Endothelial cell of umbilical vein (primary cell): Measurements from ENCODE around the gene KIN. TPM values are rescaled to one million over a fixed set of nuclear protein-coding genes. Genes with fewer than 3 reads are reported as not detected.
A peak's percentile ranks its signal among the peaks of the same experiment; 100 is the strongest.

Experiments used
- BruUV-seq: library from RNA; stranded (reverse); fragments of 400-500 nt; replicated peaks from 2 replicates; lab custom pipeline; 2021; lab: Mats Ljungman, UMichigan
- CTCF ChIA-PET: fragments of 300-600, 350-600 bp; sonication (Branson Sonifier 250); formaldehyde crosslinking; loops from one replicate; lab custom pipeline; 2021; ENCODE audit warnings: antibody characterized with exemption, inconsistent platforms; lab: Charles Lee
- POLR2A ChIA-PET: fragments of 300-600, 350-600 bp; sonication (Branson Sonifier 250); formaldehyde crosslinking; loops from one replicate; lab custom pipeline; 2021; ENCODE audit warnings: antibody characterized with exemption, inconsistent platforms; lab: Charles Lee
- DNase-seq: peaks from one replicate; pipeline ENCODE4 v3.0.0-alpha.2; 2011; ENCODE audit warnings: low read depth, low spot score
- FAIRE-seq: peaks from 2 replicates; lab custom pipeline; 2011; peaks lifted over from hg19 to GRCh38; lab: Jason Lieb, UNC
- H2AFZ ChIP-seq: 2 replicates; pipeline ENCODE4 v1.6.0; 2012; ENCODE audit warnings: low read depth, low read length, control low read depth, inconsistent platforms
- H3K27ac ChIP-seq: 2 replicates; pipeline ENCODE4 v1.5.1; 2011; ENCODE audit warnings: low read depth, mild to moderate bottlenecking, control low read depth, low read length, moderate library complexity; ENCODE audit not compliant: insufficient read depth
- H3K27me3 ChIP-seq, 2 experiments: 2 replicates each; pipeline versions ENCODE4 v1.6.0 to v1.6.1; 2011; ENCODE audit warnings: low read length in 2 of 2, mixed read lengths in 1 of 2; ENCODE audit not compliant: control insufficient read depth in 2 of 2, insufficient read depth in 2 of 2
- H3K36me3 ChIP-seq, 2 experiments: 2 replicates in 1 of 2; 3 replicates in 1 of 2; pipeline ENCODE4 v1.5.1; 2011; ENCODE audit warnings: low read length in 2 of 2, mild to moderate bottlenecking in 1 of 2, moderate library complexity in 1 of 2; ENCODE audit not compliant: control insufficient read depth in 2 of 2, insufficient read depth in 2 of 2; ENCODE audit errors: extremely low read depth in 1 of 2
- H3K4me1 ChIP-seq: 3 replicates; pipeline ENCODE4 v1.5.1; 2011; ENCODE audit warnings: mild to moderate bottlenecking, low read length; ENCODE audit not compliant: control insufficient read depth, insufficient read depth; ENCODE audit errors: extremely low read depth
- H3K4me2 ChIP-seq: 2 replicates; pipeline ENCODE4 v1.6.1; 2011; ENCODE audit warnings: low read length, control low read depth, mixed read lengths; ENCODE audit not compliant: insufficient read depth
- H3K4me3 ChIP-seq, 3 experiments: fragments of 200-600 bp in 1 of 3; sonication (generic), shearing (Covaris generic) in 1 of 3; replicated peaks in 1 of 3; 2 replicates each; pipeline ENCODE4 v1.5.1; 2011 to 2016; ENCODE audit warnings: control low read depth in 3 of 3, low read length in 3 of 3, mild to moderate bottlenecking in 2 of 3, inconsistent platforms in 1 of 3, low read depth in 1 of 3, moderate library complexity in 1 of 3; ENCODE audit not compliant: insufficient read depth in 1 of 3
- H3K79me2 ChIP-seq: 2 replicates; pipeline ENCODE4 v1.6.0; 2012; ENCODE audit warnings: low read length, inconsistent platforms; ENCODE audit not compliant: control insufficient read depth, insufficient read depth
- H3K9ac ChIP-seq: replicated peaks from 2 replicates; pipeline ENCODE3; 2011; ENCODE audit warnings: low read length, control low read depth; ENCODE audit not compliant: insufficient read depth; ENCODE audit errors: extremely low read depth
- H3K9me1 ChIP-seq: replicated peaks from 3 replicates; pipeline ENCODE4 v1.6.0; 2011; ENCODE audit warnings: mild to moderate bottlenecking, low read length; ENCODE audit not compliant: control insufficient read depth, insufficient read depth; ENCODE audit errors: extremely low read depth
- H3K9me3 ChIP-seq: replicated peaks from 2 replicates; pipeline ENCODE4 v1.5.1; 2012; ENCODE audit warnings: low read length, inconsistent platforms; ENCODE audit not compliant: control insufficient read depth, insufficient read depth
- H4K20me1 ChIP-seq: replicated peaks from 2 replicates; pipeline ENCODE3; 2011; ENCODE audit warnings: mild to moderate bottlenecking, low read length; ENCODE audit not compliant: control insufficient read depth, insufficient read depth; ENCODE audit errors: extremely low read depth
- FOS ChIP-seq: IDR thresholded peaks from 2 replicates; pipeline ENCODE4 v1.6.1; 2011; ENCODE audit warnings: mild to moderate bottlenecking, low read length, moderate library complexity, borderline replicate concordance; ENCODE audit not compliant: insufficient read depth
- GATA2 ChIP-seq: IDR thresholded peaks from 2 replicates; pipeline ENCODE4 v1.7.0; 2011; ENCODE audit warnings: low read depth, mild to moderate bottlenecking, moderate library complexity, mixed read lengths, low read length; ENCODE audit not compliant: insufficient read length, insufficient read depth
- JUN ChIP-seq: IDR thresholded peaks from 2 replicates; pipeline ENCODE4 v1.6.1; 2011; ENCODE audit warnings: borderline replicate concordance, low read depth; ENCODE audit not compliant: insufficient read length, insufficient read depth
- POLR2A ChIP-seq: IDR thresholded peaks from 2 replicates; pipeline ENCODE4 v1.6.1; 2012; ENCODE audit warnings: low read depth, mild to moderate bottlenecking, control low read depth, low read length
- POLR2AphosphoS5 ChIP-seq: IDR thresholded peaks from 2 replicates; pipeline ENCODE4 v1.6.1; 2012; ENCODE audit warnings: low read depth, mild to moderate bottlenecking, control low read depth, low read length, moderate library complexity; ENCODE audit not compliant: insufficient read depth
- dilution Hi-C: fragments of 300-500 bp; cut with MboI; formaldehyde crosslinking; loops from one replicate; pipeline ENCODE4 v1.15.0; 2019; ENCODE audit warnings: low sequenced_read_pairs; ENCODE audit not compliant: extremely low pct_ligation_motif_present
- intact Hi-C: fragments of 100-400 bp; cut with micrococcal nuclease; formaldehyde crosslinking; loops from one replicate; pipeline ENCODE4 v1.10.0; 2022
- polyA plus RNA-seq, 4 experiments: library from polyadenylated mRNA; depleted of rRNA in 3 of 4; stranded (reverse) in 3 of 4; unstranded in 1 of 4; fragments of >200 nt; gene quantifications; 2 replicates each; pipeline versions ENCODE4 v1.2.1 to v1.2.3, GENCODE V29; 2011 to 2012; ENCODE audit warnings: missing spikeins in 1 of 4
- total RNA-seq: library from RNA; stranded (reverse); gene quantifications from 2 replicates; pipeline ENCODE4 v1.2.3, GENCODE V29; 2021
- TF ChIP-seq, protein P1 (sequence below), 2 donors: IDR thresholded peaks; 1 replicate in 1 of 2; 2 replicates in 1 of 2; pipeline ENCODE4 v1.5.1; 2011; ENCODE audit warnings: low read length in 2 of 2, mild to moderate bottlenecking in 2 of 2, moderate library complexity in 2 of 2, control low read depth in 1 of 2, inconsistent platforms in 1 of 2, low read depth in 1 of 2; ENCODE audit not compliant: insufficient read depth in 1 of 2; ENCODE audit errors: extremely low read depth in 1 of 2
- TF ChIP-seq, protein P2 (sequence below): IDR thresholded peaks from 2 replicates; pipeline ENCODE4 v1.6.1; 2011; ENCODE audit not compliant: insufficient read depth, insufficient read length

Gene KIN
- total and polyA plus RNA-seq, 2 donors (not counting 3 experiments of a cell fraction or from before 2014, with no cell fraction given): 2.6 to 14.4 TPM

DNA sequence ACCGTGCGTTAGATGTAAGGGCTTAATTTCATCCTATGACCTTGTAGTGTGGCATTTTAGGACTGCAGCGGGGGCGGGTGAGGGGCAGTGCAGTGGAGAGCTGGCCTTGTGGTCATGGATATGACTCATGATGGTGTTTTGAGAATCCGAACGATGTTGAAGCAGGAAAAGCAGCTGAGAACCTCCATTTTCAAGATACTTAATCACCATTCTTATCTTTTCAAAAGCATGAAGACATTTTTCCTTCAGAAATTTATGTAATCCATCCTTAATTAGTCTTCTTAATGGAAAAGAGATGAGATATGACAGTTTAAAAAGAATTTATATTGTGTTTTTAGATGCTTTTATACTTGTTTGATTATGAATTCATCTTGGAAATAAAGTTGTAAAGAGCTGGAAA, 9.8 kb upstream of the KIN start:
- H3K36me3 ChIP-seq: peaks cover 7 to 25% of the 10 kb centered on the region in 2 experiments
- no peaks in the 10 kb centered on the region for H4K20me1 ChIP-seq
- peaks cover 41% of the 10 kb centered on the region for H3K79me2 ChIP-seq
- H3K27me3 ChIP-seq: no peaks in the 10 kb centered on the region
- BruUV-seq: no TSS peak
- H3K9me1 ChIP-seq: no peaks in the 10 kb centered on the region
- H3K27ac ChIP-seq: peak overlapping the region; percentile 44
- ChIA-PET CTCF (interaction anchor here (0.5 to 1.9 kb wide), 8 partner anchors 9 to 1349 kb away, joined by 3 to 7 read pairs (median 4); partner anchors contain the start of genes ATP5F1C, KIN and TAF3), POLR2A (interaction anchor here (1.1 to 2.1 kb wide), 2 partner anchors 10 to 20 kb away, joined by 5 to 7 read pairs; partner anchors contain the start of genes ATP5F1C, KIN and TAF3)
- intact Hi-C loops (loop anchor here (1.0 kb wide), 1 partner anchor 9 kb away; the partner anchor contains the start of gene ATP5F1C), dilution Hi-C loops (no loop called here)
- H3K9me3 ChIP-seq: no peaks in the 10 kb centered on the region
- no peak overlapping the region for H3K4me3 ChIP-seq
- peak overlapping the region; percentile 38 for H3K4me2 ChIP-seq
- H3K9ac ChIP-seq: peak overlapping the region; percentile 25
- peaks cover 17% of the 10 kb centered on the region for H3K4me1 ChIP-seq
- DNase-seq (peak; percentile 87), FAIRE-seq (peak; percentile 91)
- TF ChIP-seq POLR2A (no peak), POLR2AphosphoS5 (no peak), GATA2 (peak; percentile 44), JUN (peak; percentile 70), FOS (peak; percentile 87)
- TF ChIP-seq, protein P1, sequence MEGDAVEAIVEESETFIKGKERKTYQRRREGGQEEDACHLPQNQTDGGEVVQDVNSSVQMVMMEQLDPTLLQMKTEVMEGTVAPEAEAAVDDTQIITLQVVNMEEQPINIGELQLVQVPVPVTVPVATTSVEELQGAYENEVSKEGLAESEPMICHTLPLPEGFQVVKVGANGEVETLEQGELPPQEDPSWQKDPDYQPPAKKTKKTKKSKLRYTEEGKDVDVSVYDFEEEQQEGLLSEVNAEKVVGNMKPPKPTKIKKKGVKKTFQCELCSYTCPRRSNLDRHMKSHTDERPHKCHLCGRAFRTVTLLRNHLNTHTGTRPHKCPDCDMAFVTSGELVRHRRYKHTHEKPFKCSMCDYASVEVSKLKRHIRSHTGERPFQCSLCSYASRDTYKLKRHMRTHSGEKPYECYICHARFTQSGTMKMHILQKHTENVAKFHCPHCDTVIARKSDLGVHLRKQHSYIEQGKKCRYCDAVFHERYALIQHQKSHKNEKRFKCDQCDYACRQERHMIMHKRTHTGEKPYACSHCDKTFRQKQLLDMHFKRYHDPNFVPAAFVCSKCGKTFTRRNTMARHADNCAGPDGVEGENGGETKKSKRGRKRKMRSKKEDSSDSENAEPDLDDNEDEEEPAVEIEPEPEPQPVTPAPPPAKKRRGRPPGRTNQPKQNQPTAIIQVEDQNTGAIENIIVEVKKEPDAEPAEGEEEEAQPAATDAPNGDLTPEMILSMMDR (IDR thresholded peaks at IDR 0.05; ENCODE audit: extremely low read depth in 1 of 2, insufficient read depth in 1 of 2, low read depth in 1 of 2, low read length in 2 of 2): no peak
- TF ChIP-seq, protein P2, sequence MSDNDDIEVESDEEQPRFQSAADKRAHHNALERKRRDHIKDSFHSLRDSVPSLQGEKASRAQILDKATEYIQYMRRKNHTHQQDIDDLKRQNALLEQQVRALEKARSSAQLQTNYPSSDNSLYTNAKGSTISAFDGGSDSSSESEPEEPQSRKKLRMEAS: no peak
- H2AFZ ChIP-seq: no peak overlapping the region
